ENCODE results near the gene PJA2.

The PJA2 gene

DNA sequence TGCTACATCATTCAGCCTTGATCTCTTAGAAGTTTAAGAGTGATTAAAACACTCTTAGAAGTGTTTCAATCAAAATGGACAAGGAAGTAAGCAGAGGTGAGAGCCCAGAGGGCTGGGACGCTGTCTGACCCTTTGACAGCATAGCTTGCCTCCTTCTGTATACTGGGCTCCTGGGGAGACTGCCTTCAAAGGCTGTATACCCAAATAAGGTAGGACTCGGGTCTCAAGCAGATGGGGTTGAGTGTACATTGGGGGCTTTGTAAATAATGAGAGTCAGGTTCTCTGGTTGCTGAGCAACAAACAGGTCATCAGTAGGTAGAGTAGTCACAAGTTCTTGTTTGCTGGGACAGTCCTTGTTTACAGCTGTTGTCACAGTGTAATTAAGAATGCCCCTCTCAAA, 97.1 kb downstream of the PJA2 start:
- DNase-seq (ENCODE audit: low read depth, low spot score): no peak
- no peaks in the 10 kb centered on the region for H3K27me3 ChIP-seq (ENCODE audit: control insufficient read depth, insufficient read depth, low read length)
- H3K4me3 ChIP-seq (ENCODE audit: low read length): no peak overlapping the region
- H3K27ac ChIP-seq (ENCODE audit: low read length): no peak overlapping the region
- H3K36me3 ChIP-seq (ENCODE audit: control insufficient read depth, insufficient read depth, low read length): no peaks in the 10 kb centered on the region
- H3K4me1 ChIP-seq (ENCODE audit: control insufficient read depth, insufficient read depth, low read length): no peaks in the 10 kb centered on the region
- H3K9me3 ChIP-seq (ENCODE audit: control insufficient read depth, insufficient read depth, low read length): no peaks in the 10 kb centered on the region
- WGBS (ENCODE audit: insufficient coverage, insufficient read length): no CpG with 5 or more reads among the region's 2 CpGs

DNA sequence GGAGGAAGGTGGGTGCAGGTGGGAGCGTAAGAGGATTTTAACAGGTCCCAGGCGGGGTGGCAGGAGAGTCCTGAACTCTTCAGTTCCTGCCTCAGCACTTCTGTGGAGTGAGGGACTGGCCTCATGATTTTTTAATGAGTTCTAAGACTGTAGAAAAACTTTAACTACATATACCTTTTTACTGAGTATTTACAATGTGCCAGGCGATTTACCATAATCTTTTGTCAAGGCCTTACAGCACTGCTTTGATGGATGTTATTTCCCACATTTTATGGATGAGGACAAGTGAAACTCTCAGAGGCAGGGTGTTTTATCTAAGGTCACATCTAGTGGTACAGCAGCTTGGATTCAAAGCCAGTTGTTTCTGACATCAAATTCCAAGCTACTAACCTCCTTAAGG, 99.5 kb downstream of the PJA2 start:
- H3K4me3 ChIP-seq (ENCODE audit: low read length): no peak overlapping the region
- no peaks in the 10 kb centered on the region for H3K9me3 ChIP-seq (ENCODE audit: control insufficient read depth, insufficient read depth, low read length)
- no peaks in the 10 kb centered on the region for H3K4me1 ChIP-seq (ENCODE audit: control insufficient read depth, insufficient read depth, low read length)
- H3K27me3 ChIP-seq (ENCODE audit: control insufficient read depth, insufficient read depth, low read length): no peaks in the 10 kb centered on the region
- H3K27ac ChIP-seq (ENCODE audit: low read length): no peak overlapping the region
- no peaks in the 10 kb centered on the region for H3K36me3 ChIP-seq (ENCODE audit: control insufficient read depth, insufficient read depth, low read length)
- DNase-seq (ENCODE audit: low read depth, low spot score): no peak
- no CpG with 5 or more reads among the region's 3 CpGs for WGBS (ENCODE audit: insufficient coverage, insufficient read length)

DNA sequence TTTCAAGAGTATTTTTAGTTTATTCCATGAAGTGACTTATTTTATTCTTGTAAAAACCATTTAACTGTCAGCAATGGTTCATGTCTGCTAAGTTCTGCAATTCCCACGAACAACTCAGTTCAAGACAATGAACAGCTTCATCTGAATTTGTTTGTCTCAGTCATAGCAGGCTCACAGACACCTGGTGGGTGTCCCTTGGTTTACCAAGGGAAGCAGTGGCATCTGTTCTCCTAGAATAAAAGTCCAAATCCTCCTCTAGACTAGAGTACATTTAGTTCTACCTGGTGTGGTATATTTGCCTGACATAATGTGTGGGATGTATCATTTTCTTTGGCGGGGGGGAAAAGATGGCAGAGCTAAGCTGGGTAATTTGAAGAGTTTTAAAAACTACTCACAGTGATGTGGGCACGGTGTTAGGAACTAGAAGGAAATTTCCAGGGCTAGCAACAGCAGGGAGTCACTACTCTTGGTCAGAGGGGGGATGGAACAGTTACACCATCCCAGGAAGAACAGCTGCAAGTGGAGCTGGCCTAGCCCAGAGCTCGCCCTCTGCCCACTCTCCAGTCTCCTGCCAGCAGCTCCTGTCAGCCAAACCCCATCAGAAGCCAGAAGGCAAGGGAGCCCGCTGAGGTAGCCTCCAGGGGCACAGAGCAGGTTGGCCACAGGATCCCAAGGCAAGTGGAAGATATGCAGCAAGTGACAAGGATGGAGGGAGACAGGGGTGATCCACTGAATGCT, 100.3 kb downstream of the PJA2 start:
- DNase-seq (ENCODE audit: low read depth, low spot score): no peak
- H3K27me3 ChIP-seq (ENCODE audit: control insufficient read depth, insufficient read depth, low read length): no peaks in the 10 kb centered on the region
- H3K27ac ChIP-seq (ENCODE audit: low read length): no peak overlapping the region

DNA sequence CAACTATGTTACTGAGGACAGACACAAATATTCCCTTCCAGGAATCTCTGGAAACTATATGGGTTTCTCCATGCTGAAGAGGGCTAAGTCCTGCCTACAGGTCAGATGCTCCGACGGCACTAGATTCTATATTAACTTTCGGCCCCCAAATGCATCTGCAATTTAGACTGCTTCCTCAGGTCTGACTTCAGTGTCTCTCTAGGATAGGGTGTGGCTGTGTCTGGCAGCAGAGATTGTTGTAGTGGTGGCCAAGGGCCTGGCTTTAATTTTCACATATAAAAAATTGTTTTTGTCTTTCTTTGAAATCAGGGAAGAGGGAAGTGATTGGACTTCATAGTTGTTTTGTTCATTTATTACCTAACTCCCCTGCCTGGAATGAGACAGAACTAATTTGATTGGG, 101.8 kb downstream of the PJA2 start:
- no CpG with 5 or more reads among the region's 3 CpGs for WGBS (ENCODE audit: insufficient coverage, insufficient read length)
- Histone ChIP-seq H3K4me1 (ENCODE audit: control insufficient read depth, insufficient read depth, low read length) (no peaks in the 10 kb centered on the region), H3K27ac (ENCODE audit: low read length) (no peak overlapping the region), H3K9me3 (ENCODE audit: control insufficient read depth, insufficient read depth, low read length) (no peaks in the 10 kb centered on the region), H3K36me3 (ENCODE audit: control insufficient read depth, insufficient read depth, low read length) (no peaks in the 10 kb centered on the region), H3K27me3 (ENCODE audit: control insufficient read depth, insufficient read depth, low read length) (no peaks in the 10 kb centered on the region), H3K4me3 (ENCODE audit: low read length) (no peak overlapping the region)
- DNase-seq (ENCODE audit: low read depth, low spot score): no peak

More for the DNA sequence above, 100.3 kb downstream of the PJA2 start:
- WGBS (ENCODE audit: insufficient coverage, insufficient read length): no CpG with 5 or more reads among the region's 5 CpGs
- Histone ChIP-seq H3K9me3 (ENCODE audit: control insufficient read depth, insufficient read depth, low read length) (no peaks in the 10 kb centered on the region), H3K4me1 (ENCODE audit: control insufficient read depth, insufficient read depth, low read length) (no peaks in the 10 kb centered on the region), H3K36me3 (ENCODE audit: control insufficient read depth, insufficient read depth, low read length) (no peaks in the 10 kb centered on the region), H3K4me3 (ENCODE audit: low read length) (no peak overlapping the region)

DNA sequence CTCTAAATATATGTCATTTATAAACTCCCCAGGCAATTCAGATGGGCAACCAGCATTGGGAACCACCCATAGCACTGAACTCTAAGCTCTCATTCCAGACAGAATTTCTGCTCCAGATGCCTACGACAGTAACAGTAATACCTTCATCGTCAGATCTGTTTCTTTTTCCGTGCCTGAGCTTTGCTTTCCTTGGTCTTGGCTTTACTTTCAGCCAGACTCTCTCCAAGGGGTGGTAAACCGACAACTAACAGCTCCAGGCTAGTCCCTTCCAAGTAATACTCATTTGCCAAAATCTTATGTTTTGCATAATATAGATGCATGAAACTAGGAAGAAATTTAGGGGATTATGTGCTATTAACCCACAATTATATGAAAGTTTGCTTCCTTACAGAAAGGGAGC, 102.3 kb downstream of the PJA2 start:
- no peak overlapping the region for H3K27ac ChIP-seq (ENCODE audit: low read length)
- H3K9me3 ChIP-seq (ENCODE audit: control insufficient read depth, insufficient read depth, low read length): no peaks in the 10 kb centered on the region
- H3K36me3 ChIP-seq (ENCODE audit: control insufficient read depth, insufficient read depth, low read length): no peaks in the 10 kb centered on the region
- H3K4me1 ChIP-seq (ENCODE audit: control insufficient read depth, insufficient read depth, low read length): no peaks in the 10 kb centered on the region
- WGBS (ENCODE audit: insufficient coverage, insufficient read length): no CpG with 5 or more reads among the region's 4 CpGs
- H3K4me3 ChIP-seq (ENCODE audit: low read length): no peak overlapping the region
- no peaks in the 10 kb centered on the region for H3K27me3 ChIP-seq (ENCODE audit: control insufficient read depth, insufficient read depth, low read length)
- DNase-seq (ENCODE audit: low read depth, low spot score): no peak

DNA sequence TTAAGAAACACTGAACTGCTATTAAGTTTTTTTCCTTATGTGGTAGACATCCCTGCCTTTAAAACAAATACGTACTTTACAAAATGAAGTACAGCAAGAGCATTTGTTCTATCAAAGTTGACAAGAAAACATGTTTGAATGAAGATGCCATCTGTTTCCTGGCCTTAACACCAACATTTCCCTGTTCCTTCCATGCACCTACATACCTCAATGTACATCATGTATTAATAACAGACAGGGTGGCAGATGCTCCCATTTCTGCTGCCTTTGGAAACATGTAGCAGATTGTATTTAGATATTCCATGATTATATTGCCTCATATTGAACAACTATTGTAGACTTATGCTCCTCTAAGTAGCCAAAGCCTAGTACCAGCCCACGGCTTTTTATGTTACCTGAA, 104.4 kb downstream of the PJA2 start:
- Histone ChIP-seq H3K36me3 (ENCODE audit: control insufficient read depth, insufficient read depth, low read length) (no peaks in the 10 kb centered on the region), H3K9me3 (ENCODE audit: control insufficient read depth, insufficient read depth, low read length) (no peaks in the 10 kb centered on the region), H3K4me1 (ENCODE audit: control insufficient read depth, insufficient read depth, low read length) (no peaks in the 10 kb centered on the region), H3K27me3 (ENCODE audit: control insufficient read depth, insufficient read depth, low read length) (no peaks in the 10 kb centered on the region), H3K4me3 (ENCODE audit: low read length) (no peak overlapping the region), H3K27ac (ENCODE audit: low read length) (no peak overlapping the region)
- no peak for DNase-seq (ENCODE audit: low read depth, low spot score)
- no CpG with 5 or more reads among the region's 2 CpGs for WGBS (ENCODE audit: insufficient coverage, insufficient read length)

DNA sequence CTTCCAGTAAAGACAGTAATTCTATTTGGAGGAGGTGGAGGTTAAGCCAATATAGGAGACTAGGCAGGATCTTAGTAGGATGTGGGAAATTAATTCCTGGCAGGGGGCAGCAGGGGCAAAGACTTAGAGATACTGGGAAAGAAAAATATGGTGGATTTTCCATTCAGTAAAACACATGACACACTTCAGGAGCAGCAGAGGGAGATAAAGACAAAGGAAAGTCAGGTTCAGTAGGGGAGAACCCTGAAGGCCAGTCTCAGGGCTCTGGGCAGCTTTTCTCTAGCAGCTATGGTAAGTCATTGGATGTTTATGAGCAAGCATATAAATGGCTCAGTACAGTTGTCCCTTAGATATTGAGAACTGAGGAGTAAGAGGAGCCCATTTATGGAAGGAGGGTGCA, 105.5 kb downstream of the PJA2 start:
- Histone ChIP-seq H3K9me3 (ENCODE audit: control insufficient read depth, insufficient read depth, low read length) (no peaks in the 10 kb centered on the region), H3K4me3 (ENCODE audit: low read length) (no peak overlapping the region)
- no peak for DNase-seq (ENCODE audit: low read depth, low spot score)

DNA sequence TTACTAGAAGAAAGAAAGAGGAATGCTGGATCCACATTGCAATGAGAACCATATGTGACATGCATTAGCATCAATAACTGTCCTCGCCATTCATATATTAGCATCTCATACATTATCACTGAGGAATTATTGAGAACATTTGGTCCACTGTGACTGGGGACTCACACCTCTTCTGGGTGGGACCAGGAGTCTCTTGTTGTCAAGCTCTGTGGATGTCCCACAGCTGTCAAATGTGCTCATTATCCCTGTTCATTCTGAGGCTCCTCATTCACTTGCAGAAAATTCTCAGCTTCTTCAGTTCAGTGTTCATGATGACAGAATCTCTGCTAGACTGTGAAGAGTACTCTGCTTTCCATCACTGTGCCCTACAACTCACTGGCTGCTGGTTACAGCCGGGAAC, 109.4 kb downstream of the PJA2 start:
- Histone ChIP-seq H3K4me3 (ENCODE audit: low read length) (no peak overlapping the region), H3K27ac (ENCODE audit: low read length) (no peak overlapping the region), H3K9me3 (ENCODE audit: control insufficient read depth, insufficient read depth, low read length) (no peaks in the 10 kb centered on the region), H3K27me3 (ENCODE audit: control insufficient read depth, insufficient read depth, low read length) (no peaks in the 10 kb centered on the region), H3K36me3 (ENCODE audit: control insufficient read depth, insufficient read depth, low read length) (no peaks in the 10 kb centered on the region), H3K4me1 (ENCODE audit: control insufficient read depth, insufficient read depth, low read length) (no peaks in the 10 kb centered on the region; the same call in 1 of the 2 replicates)
- DNase-seq (ENCODE audit: low read depth, low spot score): no peak
- no CpG with 5 or more reads among the region's 2 CpGs for WGBS (ENCODE audit: insufficient coverage, insufficient read length)

More for the DNA sequence above, 105.5 kb downstream of the PJA2 start:
- H3K27ac ChIP-seq (ENCODE audit: low read length): no peak overlapping the region
- no peaks in the 10 kb centered on the region for H3K36me3 ChIP-seq (ENCODE audit: control insufficient read depth, insufficient read depth, low read length)
- no peaks in the 10 kb centered on the region for H3K4me1 ChIP-seq (ENCODE audit: control insufficient read depth, insufficient read depth, low read length)
- no peaks in the 10 kb centered on the region for H3K27me3 ChIP-seq (ENCODE audit: control insufficient read depth, insufficient read depth, low read length)

DNA sequence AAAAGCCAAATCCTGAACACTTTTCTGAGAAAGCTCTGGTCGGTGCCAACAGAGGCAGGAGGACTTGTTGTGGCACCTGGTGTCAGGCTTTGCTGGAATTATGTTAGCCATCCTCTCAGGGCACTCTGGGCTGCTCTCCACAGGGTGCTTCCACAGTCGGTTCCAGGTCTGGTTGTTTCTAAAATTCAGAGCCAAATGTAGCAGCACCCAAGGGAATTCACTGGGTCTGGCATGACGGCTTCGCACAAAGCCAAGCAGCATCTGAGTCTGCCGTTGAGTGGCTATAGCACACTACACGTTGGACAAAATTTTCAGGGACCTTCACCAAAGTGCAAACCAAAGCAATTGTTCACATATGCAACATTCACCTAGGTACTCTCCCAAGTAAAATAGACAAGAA, 110.2 kb downstream of the PJA2 start:
- H3K4me1 ChIP-seq (ENCODE audit: control insufficient read depth, insufficient read depth, low read length): no peaks in the 10 kb centered on the region; the same call in 1 of the 2 replicates
- H3K9me3 ChIP-seq (ENCODE audit: control insufficient read depth, insufficient read depth, low read length): no peaks in the 10 kb centered on the region
- no CpG with 5 or more reads among the region's 6 CpGs for WGBS (ENCODE audit: insufficient coverage, insufficient read length)
- DNase-seq (ENCODE audit: low read depth, low spot score): no peak
- no peaks in the 10 kb centered on the region for H3K36me3 ChIP-seq (ENCODE audit: control insufficient read depth, insufficient read depth, low read length)
- no peak overlapping the region for H3K27ac ChIP-seq (ENCODE audit: low read length)
- no peaks in the 10 kb centered on the region for H3K27me3 ChIP-seq (ENCODE audit: control insufficient read depth, insufficient read depth, low read length)
- H3K4me3 ChIP-seq (ENCODE audit: low read length): no peak overlapping the region

DNA sequence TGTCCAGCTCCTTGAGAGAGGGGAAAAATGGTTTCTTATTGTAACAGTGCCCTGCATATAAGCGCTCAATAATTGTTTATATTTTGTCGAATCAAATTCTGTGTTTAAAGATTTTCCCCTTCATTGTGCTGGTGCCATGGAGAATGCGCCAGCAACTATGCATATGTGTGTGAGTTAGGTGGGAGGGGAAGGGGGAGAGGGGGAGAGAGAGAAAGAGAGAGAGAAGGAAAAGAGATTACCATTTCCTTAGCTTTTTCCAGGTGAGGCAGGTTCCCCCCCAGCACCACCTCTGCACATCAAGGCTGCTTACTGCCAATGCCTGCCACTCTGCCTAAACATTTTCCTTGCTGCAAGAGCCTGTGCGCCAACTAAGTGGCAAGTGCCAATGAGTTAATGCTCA, 111.0 kb downstream of the PJA2 start:
- DNase-seq (ENCODE audit: low read depth, low spot score): no peak
- Histone ChIP-seq H3K27ac (ENCODE audit: low read length) (no peak overlapping the region), H3K4me1 (ENCODE audit: control insufficient read depth, insufficient read depth, low read length) (no peaks in the 10 kb centered on the region; the same call in 1 of the 2 replicates), H3K9me3 (ENCODE audit: control insufficient read depth, insufficient read depth, low read length) (no peaks in the 10 kb centered on the region), H3K36me3 (ENCODE audit: control insufficient read depth, insufficient read depth, low read length) (no peaks in the 10 kb centered on the region), H3K27me3 (ENCODE audit: control insufficient read depth, insufficient read depth, low read length) (no peaks in the 10 kb centered on the region), H3K4me3 (ENCODE audit: low read length) (no peak overlapping the region)
- WGBS (ENCODE audit: insufficient coverage, insufficient read length): no CpG with 5 or more reads among the region's 4 CpGs

DNA sequence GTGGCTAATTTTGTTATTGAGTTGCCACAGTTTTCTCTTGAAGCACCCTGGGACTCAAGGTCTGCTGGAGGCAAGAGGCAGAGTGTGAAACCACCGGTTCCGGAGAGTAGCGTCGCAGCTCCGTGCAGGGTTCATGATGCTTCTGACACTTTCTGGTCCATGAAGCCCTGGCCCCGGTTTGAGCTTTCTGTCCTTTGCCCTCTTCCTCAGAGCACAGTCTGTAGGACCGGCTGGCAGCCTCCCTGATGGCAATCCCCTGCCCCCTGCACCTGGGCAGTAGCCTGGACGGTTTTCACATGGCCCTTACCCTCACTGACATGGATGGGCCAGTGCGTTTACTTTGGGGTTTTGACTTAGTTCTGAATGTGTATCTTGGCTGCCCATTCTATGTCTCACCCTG, 111.9 kb downstream of the PJA2 start:
- no CpG with 5 or more reads among the region's 9 CpGs for WGBS (ENCODE audit: insufficient coverage, insufficient read length)

More for the DNA sequence above, 111.9 kb downstream of the PJA2 start:
- no peaks in the 10 kb centered on the region for H3K27me3 ChIP-seq (ENCODE audit: control insufficient read depth, insufficient read depth, low read length)
- no peak overlapping the region for H3K27ac ChIP-seq (ENCODE audit: low read length)
- no peaks in the 10 kb centered on the region; the same call in 1 of the 2 replicates for H3K4me1 ChIP-seq (ENCODE audit: control insufficient read depth, insufficient read depth, low read length)
- no peaks in the 10 kb centered on the region for H3K9me3 ChIP-seq (ENCODE audit: control insufficient read depth, insufficient read depth, low read length)
- H3K4me3 ChIP-seq (ENCODE audit: low read length): no peak overlapping the region
- DNase-seq (ENCODE audit: low read depth, low spot score): no peak
- H3K36me3 ChIP-seq (ENCODE audit: control insufficient read depth, insufficient read depth, low read length): no peaks in the 10 kb centered on the region

All from iPS DF 6.9 (cell line).